ENCODE data around the gene USH2A. TPM values are rescaled to one million over a fixed set of nuclear protein-coding genes. Genes with fewer than 3 reads are reported as not detected.

USH2A gene
- total and polyA plus RNA-seq, 3 donors from 2014 or later, result 1.6 to 2.5 (median 1.8) TPM

DNA sequence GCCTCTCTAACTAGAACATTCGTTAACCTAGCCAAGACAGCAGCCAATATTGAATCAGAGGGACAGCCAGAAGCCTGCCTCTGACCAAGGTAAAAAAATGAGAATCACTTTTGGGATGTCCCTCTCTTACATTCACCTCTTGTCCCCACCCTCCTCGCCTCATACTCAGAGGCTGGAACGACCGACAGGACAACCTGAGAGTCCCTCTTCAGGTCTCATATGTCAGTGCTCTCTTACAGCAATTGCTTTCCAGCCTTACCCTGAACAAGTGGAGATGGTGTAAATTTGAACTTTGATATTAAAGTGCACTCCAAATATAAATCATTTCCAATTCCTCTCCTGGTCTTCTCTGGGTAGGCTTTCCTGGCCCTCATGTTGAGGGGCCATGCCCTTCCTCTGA is 528.6 kb downstream of the USH2A start:
- WGBS, 2 donors, result 75 to 84% methylated on average over 4 of the region's 4 CpGs

DNA sequence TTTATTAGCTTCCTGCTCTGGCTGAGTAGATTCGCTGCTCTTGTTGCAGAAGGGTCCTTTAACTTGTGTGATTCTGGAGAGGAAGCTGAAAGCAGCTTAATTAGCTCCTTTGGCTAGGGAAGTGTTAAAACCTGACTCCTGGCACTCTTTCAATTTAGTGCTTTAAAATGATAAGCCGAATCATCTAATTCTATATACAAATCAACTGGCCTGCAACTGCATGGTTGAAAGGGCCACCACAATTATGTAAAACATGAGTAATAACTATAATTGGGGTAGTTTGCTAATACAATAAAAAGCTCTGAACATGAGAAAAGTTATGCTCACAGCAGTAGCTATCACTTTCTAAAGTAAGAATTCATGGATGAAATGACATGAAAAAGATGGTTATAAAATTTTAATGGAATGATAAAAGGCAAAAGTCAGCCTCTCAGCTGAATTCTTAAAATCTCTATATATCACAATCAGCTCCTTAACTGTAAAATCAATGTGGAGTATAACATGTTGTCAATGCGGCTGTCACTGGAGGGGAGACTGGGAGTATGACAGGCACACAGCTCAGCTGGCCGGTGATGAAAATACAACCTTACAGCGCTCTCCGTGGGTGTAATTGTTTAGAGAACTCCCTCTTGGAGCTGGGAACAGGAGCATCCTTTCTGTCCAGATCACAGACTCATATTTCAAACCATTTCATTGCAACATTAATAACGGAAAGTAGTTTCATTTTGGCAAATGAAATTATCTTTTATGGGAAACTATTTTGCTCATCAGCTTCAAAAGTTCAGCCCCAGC is 531.8 kb downstream of the USH2A start:
- no peak overlapping the region for H3K4me3 ChIP-seq
- intact Hi-C loops (cut with DNase I; ENCODE audit: low total_unique reads), result no loop called here
- TF ChIP-seq POLR2A (IDR thresholded peaks at IDR 0.05), result no peak
- TF ChIP-seq, protein P1, sequence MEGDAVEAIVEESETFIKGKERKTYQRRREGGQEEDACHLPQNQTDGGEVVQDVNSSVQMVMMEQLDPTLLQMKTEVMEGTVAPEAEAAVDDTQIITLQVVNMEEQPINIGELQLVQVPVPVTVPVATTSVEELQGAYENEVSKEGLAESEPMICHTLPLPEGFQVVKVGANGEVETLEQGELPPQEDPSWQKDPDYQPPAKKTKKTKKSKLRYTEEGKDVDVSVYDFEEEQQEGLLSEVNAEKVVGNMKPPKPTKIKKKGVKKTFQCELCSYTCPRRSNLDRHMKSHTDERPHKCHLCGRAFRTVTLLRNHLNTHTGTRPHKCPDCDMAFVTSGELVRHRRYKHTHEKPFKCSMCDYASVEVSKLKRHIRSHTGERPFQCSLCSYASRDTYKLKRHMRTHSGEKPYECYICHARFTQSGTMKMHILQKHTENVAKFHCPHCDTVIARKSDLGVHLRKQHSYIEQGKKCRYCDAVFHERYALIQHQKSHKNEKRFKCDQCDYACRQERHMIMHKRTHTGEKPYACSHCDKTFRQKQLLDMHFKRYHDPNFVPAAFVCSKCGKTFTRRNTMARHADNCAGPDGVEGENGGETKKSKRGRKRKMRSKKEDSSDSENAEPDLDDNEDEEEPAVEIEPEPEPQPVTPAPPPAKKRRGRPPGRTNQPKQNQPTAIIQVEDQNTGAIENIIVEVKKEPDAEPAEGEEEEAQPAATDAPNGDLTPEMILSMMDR (IDR thresholded peaks at IDR 0.05), result no peak
- H3K27ac ChIP-seq, result no peak overlapping the region
- no peaks in the 10 kb centered on the region for H3K27me3 ChIP-seq
- WGBS, 2 donors, result 24 to 49% methylated on average over 7 of the region's 7 CpGs
- H3K4me1 ChIP-seq, result no peaks in the 10 kb centered on the region
- no peaks in the 10 kb centered on the region for H3K36me3 ChIP-seq (ENCODE audit: low read depth, missing control alignments)
- no peak for DNase-seq
- no peaks in the 10 kb centered on the region for H3K9me3 ChIP-seq

More for the DNA sequence above, 528.6 kb downstream of the USH2A start:
- no peak overlapping the region for H3K4me3 ChIP-seq
- H3K9me3 ChIP-seq, result no peaks in the 10 kb centered on the region
- intact Hi-C loops (cut with DNase I; ENCODE audit: low total_unique reads), result no loop called here
- no peak overlapping the region for H3K27ac ChIP-seq
- DNase-seq, result no peak
- H3K36me3 ChIP-seq (ENCODE audit: low read depth, missing control alignments), result no peaks in the 10 kb centered on the region
- no peaks in the 10 kb centered on the region for H3K27me3 ChIP-seq
- no peaks in the 10 kb centered on the region for H3K4me1 ChIP-seq
- TF ChIP-seq, protein P1 (IDR thresholded peaks at IDR 0.05), result no peak
- TF ChIP-seq POLR2A (IDR thresholded peaks at IDR 0.05), result no peak

DNA sequence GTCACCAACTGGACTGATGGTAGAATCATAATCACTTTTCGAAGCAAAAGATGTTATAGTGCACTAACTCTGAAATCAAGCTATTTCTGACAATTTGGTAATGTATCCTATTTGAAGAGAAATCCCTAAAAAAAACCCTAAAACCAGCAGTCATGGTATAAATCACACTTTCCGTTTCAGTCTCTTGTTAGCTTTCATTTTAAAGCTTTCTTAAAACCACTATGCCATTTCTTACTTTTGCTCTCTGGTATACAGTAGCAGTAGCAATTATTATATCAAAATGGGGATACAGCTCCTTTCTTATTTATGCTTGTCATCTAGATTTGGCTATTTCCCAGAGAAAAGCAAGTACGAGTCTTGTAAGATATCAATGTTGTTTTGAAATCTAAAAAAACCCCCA is 532.8 kb downstream of the USH2A start:
- H3K4me3 ChIP-seq, result no peak overlapping the region
- intact Hi-C loops (cut with DNase I; ENCODE audit: low total_unique reads), result no loop called here
- no peaks in the 10 kb centered on the region for H3K27me3 ChIP-seq
- WGBS, 2 donors, result 67 to 73% methylated on average over 3 of the region's 3 CpGs
- H3K27ac ChIP-seq, result no peak overlapping the region
- TF ChIP-seq, protein P1 (IDR thresholded peaks at IDR 0.05), result no peak
- no peak for TF ChIP-seq POLR2A (IDR thresholded peaks at IDR 0.05)
- no peaks in the 10 kb centered on the region for H3K36me3 ChIP-seq (ENCODE audit: low read depth, missing control alignments)
- no peaks in the 10 kb centered on the region for H3K4me1 ChIP-seq
- DNase-seq, result no peak
- no peaks in the 10 kb centered on the region for H3K9me3 ChIP-seq

DNA sequence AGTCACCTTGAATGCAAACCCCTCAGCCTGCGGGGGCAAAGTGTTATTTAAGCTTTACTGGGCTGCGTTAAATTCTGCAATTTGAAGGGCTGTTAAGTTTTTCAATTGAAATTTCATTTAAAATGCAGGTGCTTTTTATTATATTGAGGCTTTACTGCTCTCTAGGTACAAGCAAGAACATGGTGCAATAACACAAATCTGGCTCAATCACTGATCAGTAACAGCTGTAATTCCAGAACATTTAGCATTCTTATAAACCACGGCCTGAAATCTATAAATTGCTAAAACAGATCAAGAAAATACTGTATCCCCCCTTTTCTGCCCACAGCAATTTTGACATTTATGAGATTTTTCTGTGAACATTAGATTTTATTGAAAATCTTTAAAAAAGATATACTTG is 533.4 kb downstream of the USH2A start:
- TF ChIP-seq POLR2A (IDR thresholded peaks at IDR 0.05), result no peak
- TF ChIP-seq, protein P1 (IDR thresholded peaks at IDR 0.05), result no peak
- H3K27ac ChIP-seq, result no peak overlapping the region
- no peaks in the 10 kb centered on the region for H3K4me1 ChIP-seq
- no peak overlapping the region for H3K4me3 ChIP-seq
- DNase-seq, result no peak
- H3K27me3 ChIP-seq, result no peaks in the 10 kb centered on the region
- WGBS, 2 donors, result 70 to 81% methylated on average over 3 of the region's 3 CpGs
- intact Hi-C loops (cut with DNase I; ENCODE audit: low total_unique reads), result no loop called here
- no peaks in the 10 kb centered on the region for H3K36me3 ChIP-seq (ENCODE audit: low read depth, missing control alignments)
- H3K9me3 ChIP-seq, result no peaks in the 10 kb centered on the region

DNA sequence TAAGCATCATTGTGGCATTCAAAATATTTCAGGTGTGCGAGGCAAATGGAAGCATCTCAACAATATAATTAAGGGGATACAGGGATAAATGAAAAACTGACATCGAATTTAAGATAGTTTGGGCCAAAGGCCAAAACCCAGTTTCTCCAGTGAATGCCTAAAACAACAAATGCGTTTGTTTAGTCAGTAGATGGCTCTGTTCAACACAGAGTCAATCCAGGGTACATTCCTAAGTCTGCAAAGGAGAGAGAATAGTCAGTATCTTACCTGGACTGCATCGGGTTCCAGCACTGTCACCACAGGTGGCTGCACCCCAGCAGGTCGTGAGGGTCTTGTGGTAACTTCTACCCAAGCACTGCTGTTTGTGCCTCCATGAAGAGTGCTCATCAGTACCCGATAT is 535.1 kb downstream of the USH2A start:
- Histone ChIP-seq H3K27ac (no peak overlapping the region), H3K4me1 (no peaks in the 10 kb centered on the region), H3K27me3 (no peaks in the 10 kb centered on the region), H3K9me3 (no peaks in the 10 kb centered on the region), H3K4me3 (no peak overlapping the region), H3K36me3 (ENCODE audit: low read depth, missing control alignments) (no peaks in the 10 kb centered on the region)
- intact Hi-C loops (cut with DNase I; ENCODE audit: low total_unique reads), result no loop called here
- no peak for TF ChIP-seq POLR2A (IDR thresholded peaks at IDR 0.05)
- TF ChIP-seq, protein P1 (IDR thresholded peaks at IDR 0.05), result no peak
- DNase-seq, result no peak
- 71 to 75% methylated on average over 6 of the region's 6 CpGs for WGBS, 2 donors

All from testis (tissue), 3 donors.